NCI-H1436 treated with DMSO at 0.1 percent for 48 hours (cell line): ENCODE data around the gene DEFB116.
"Not testable (repeated sequence)": the region's sequence is repeated elsewhere in the genome, so short reads cannot be mapped to it uniquely, and the experiment has no call there.

Source experiments
- DNase-seq: peaks from one replicate; lab custom pipeline; 2025; lab: John Stamatoyannopoulos, UW

Gene DEFB116

DNA sequence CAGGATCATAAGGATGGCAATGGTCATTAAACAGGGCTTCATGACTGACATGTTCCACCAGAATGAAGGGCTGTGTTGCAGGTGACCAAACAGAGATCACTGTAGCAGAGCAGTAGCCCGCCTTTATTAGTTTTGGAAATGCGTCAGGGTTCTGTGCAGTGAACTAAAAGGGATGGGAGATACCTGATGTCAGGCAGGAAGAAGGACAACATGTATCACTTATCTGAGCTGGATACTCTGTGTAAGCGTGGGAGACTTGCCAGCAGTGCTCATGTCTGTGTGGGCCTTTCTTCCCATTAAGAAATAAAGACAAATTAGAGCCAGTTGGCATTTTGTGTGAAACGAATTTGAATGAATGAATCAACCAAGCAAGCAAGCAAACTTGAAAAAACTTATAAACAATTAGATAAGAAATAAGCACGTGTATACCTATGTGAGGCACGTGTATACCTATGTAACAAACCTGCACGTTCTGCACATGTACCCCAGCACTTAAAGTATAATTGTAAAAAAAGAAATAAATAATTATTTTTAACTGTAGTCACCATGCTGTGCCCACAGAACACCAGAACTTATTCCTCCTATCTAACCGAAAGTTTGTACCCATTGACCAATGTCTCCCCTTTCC lies at the start of gene DEFB116:
Gene DEFB116 (minus strand): TSS at position 51 of the 628 bp plus-strand sequence. CDS start 0 bp downstream, at position 51.
- no peak for DNase-seq

DNA sequence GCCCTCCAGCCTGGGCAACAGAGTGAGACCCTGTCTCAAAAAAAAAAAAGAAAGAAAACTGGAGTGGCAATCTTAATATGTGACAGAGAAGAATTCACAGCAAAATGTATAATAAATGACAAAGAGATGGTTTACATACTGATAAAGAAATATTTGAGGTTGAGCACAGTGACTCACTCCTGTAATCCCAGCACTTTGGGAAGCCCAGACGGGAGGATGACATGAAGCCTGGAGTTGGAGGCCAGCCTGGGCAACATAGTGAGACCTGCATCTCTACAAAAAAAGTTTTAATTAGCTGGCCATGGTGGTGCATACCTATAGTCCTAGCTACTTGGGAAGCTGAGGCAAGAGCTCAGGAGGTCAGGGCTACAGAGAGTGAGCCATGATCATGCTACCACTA lies 47.6 kb upstream of the DEFB116 start:
- DNase-seq = no peak

DNA sequence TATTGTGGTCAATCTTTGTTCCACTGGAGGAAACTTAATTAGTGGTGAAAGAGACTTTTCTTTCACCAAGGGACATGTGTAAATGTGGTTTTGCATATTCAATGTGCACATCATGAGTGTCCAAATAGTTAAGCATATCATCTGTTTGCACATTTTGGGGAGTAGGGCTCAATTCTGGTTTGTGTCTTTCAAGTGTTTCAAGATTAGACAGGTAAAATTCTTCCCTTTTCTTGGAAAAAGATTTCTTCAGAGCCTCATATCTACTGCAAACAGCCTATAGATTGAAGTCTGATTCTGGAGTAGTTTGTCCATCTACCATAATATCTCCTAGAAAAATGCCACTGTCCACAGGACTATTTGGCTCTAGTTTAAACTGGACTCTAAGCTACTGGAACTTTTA lies 33.1 kb upstream of the DEFB116 start:
- no peak for DNase-seq

GRCh38 chr20:31330893-31331292 lies 22.5 kb upstream of the DEFB116 start:
- DNase-seq = no peak

- no peak for DNase-seq
Observed at GRCh38 chr20:31322504-31322903, 14.1 kb upstream of the DEFB116 start.

DNA sequence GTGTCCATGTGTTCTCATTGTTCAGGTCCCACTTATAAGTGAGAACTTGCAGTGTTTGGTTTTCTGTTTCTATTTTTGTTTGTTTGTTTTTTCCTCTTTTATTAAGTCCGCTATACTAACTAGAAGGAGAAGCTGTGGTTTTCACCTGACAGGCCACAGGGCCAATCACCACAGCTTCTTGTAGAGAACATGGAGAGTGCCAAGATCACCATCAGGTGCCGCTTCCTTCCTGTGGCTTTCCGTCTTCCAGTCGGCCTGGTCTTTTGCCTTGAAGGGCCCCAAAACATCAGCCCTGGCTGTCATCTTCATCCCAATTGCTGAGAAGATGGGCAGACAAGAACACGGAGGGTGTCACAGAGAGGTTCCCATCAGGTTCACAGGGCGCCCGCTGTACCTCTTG lies 23.4 kb downstream of the DEFB116 start:
- not testable (repeated sequence) for DNase-seq

- no peak for DNase-seq
Observed at GRCh38 chr20:31278178-31278577, 30.2 kb downstream of the DEFB116 start.

GRCh38 chr20:31274441-31274840 lies 33.9 kb downstream of the DEFB116 start:
- no peak for DNase-seq

DNA sequence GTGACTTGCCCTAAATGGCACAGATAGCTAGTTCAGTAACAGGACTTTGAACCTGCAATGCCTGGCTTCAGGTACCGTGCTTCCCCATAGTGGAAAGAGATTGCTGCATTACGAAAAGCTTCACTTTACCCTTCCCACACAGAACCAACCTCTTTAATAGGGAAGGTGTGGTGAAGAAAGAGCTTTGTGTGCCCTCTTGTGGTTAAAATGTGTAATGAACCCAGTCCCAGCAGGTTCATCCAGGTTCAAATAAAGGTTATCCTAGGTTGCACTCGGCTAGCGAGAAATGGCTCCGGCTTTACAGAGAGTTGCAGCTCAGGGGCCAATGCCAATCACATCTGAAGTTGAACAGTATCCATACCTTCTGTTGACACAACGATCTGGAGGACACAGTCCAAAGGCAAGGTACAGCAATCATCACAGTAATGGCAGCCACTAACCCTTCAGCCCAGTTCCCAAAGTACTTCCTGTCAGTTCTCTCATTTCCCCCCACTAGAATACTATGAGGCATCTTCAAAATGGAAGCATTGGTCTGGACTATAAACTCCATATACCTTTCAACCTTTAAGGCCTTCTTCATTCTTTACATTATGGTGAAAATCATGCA lies 48.0 kb downstream of the DEFB116 start:
- DNase-seq = no peak

DNA sequence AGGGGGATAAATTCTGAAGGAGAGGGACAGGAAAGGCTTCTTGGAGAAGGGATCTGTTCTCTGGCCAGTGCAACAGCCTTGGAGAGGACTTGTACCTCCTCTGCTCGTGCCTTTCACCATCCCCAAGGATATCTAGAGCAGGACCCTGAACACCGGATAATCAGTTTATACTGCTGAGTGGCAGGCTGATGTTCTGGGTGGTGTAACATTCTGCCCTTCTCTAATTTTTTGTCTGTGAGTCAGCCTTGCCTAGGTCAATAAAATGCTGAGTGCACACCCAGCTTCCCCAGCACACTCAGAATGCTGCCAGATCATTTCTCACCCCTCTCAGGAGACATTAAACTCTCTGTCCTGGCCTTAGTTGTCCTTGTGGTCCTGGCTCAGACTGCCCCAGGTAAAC lies 51.0 kb downstream of the DEFB116 start, which contains the start of gene DEFB115:
Gene DEFB115 (plus strand): TSS at position 301 of the 400 bp plus-strand sequence. CDS start 0 bp downstream, at position 301.
- no peak for DNase-seq

- no peak for DNase-seq
Observed at GRCh38 chr20:31256959-31257358, 51.4 kb downstream of the DEFB116 start.
